DOHH2 (cell line): ENCODE measurements around the gene RNGTT.

ENCODE experiments used
- CTCF ChIP-seq: fragments of 200-600 bp; sonication (generic); IDR thresholded peaks from one replicate; pipeline ENCODE4 v1.5.1; 2014; ENCODE audit warnings: antibody characterized with exemption, mild to moderate bottlenecking, low read depth, low read length; ENCODE audit not compliant: poor library complexity, severe bottlenecking
- EZH2phosphoT487 ChIP-seq: fragments of 200-600 bp; sonication (generic); IDR thresholded peaks from 2 replicates; pipeline ENCODE4 v1.6.1; 2017; ENCODE audit warnings: borderline replicate concordance, mild to moderate bottlenecking, antibody characterized with exemption, low read length, moderate library complexity, mixed read lengths

GRCh38 chr6:88641178-88641903, 322.1 kb downstream of the RNGTT start:
- TF ChIP-seq CTCF: no peak
- TF ChIP-seq EZH2phosphoT487: no peak
